Stomach (tissue), 9 donors: Measurements from ENCODE around the gene PRMT7. TPM values are rescaled to one million over a fixed set of nuclear protein-coding genes. Genes with fewer than 3 reads are reported as not detected.

Experiments
- DNase-seq, 2 donors: peaks; one replicate each; pipeline versions ENCODE4 v3.0.0 to v3.0.0-alpha.2; 2013 to 2019
- H3K27ac ChIP-seq, 5 donors: fragments of 200-600 bp in 4 of 5; sonication (generic) in 4 of 5; one replicate each; pipeline ENCODE4 v1.5.1; 2013 to 2019; ENCODE audit warnings: mild to moderate bottlenecking in 1 of 5, moderate library complexity in 1 of 5
- H3K27me3 ChIP-seq, 3 donors: fragments of 200-600 bp; sonication (generic); one replicate each; pipeline ENCODE4 v1.5.1; 2017 to 2019; ENCODE audit warnings: mixed run types in 1 of 3
- H3K36me3 ChIP-seq, 4 donors: fragments of 200-600 bp; sonication (generic); 1 replicate in 3 of 4; 2 replicates in 1 of 4; pipeline ENCODE4 v1.5.1; 2016 to 2019
- H3K4me1 ChIP-seq, 4 donors: fragments of 200-600 bp; sonication (generic); one replicate each; pipeline ENCODE4 v1.5.1; 2016 to 2019
- H3K4me3 ChIP-seq, 4 donors: fragments of 200-600 bp; sonication (generic) in 3 of 4; one replicate each; pipeline ENCODE4 v1.5.1; 2016 to 2019; ENCODE audit warnings: mild to moderate bottlenecking in 1 of 4
- H3K9me3 ChIP-seq, 4 donors: fragments of 200-600 bp; sonication (generic); one replicate each; pipeline ENCODE4 v1.5.1; 2016 to 2019
- EP300 ChIP-seq: sonication (generic); formaldehyde crosslinking; IDR thresholded peaks from one replicate; pipeline ENCODE4 v1.6.1; 2017; ENCODE audit warnings: antibody characterized with exemption
- POLR2A ChIP-seq, 4 donors: fragments of 450-650 bp; IDR thresholded peaks; one replicate each; pipeline ENCODE4 v1.6.1; 2016; ENCODE audit warnings: antibody characterized with exemption in 4 of 4, control low read depth in 2 of 4, mild to moderate bottlenecking in 1 of 4, moderate library complexity in 1 of 4
- POLR2AphosphoS5 ChIP-seq, 3 donors: sonication (generic); formaldehyde crosslinking; IDR thresholded peaks; one replicate each; pipeline ENCODE4 v1.6.1; 2016; ENCODE audit warnings: antibody characterized with exemption in 3 of 3
- WGBS, 5 donors: extraction: QIAGEN DNeasy Blood & Tissue Kit in 3 of 5; methylation state at CpG; one replicate each; pipeline versions ENCODE4 v1.1.5 to v1.1.7; 2013 to 2018; 5-methylcytosine and 5-hydroxymethylcytosine counted together
- intact Hi-C: fragments of 100-400 bp; cut with DNase I; formaldehyde crosslinking; loops from one replicate; pipeline ENCODE4 v1.15.1; 2023; ENCODE audit warnings: low total_unique reads
- polyA plus RNA-seq, 3 donors: library from polyadenylated mRNA; stranded (reverse); fragments of 200-250 nt; gene quantifications; one replicate each; pipeline ENCODE4 v1.2.3, GENCODE V29; 2013
- total RNA-seq, 5 donors: library from RNA; depleted of rRNA; stranded (reverse); fragments of >200 nt; gene quantifications; one replicate each; pipeline versions ENCODE4 v1.1.0 to v1.2.3, GENCODE V29; 2014 to 2016
- TF ChIP-seq, protein P1 (sequence below), 7 experiments: fragments of 450-650 bp in 4 of 7; fragments of 200-600 bp in 3 of 7; sonication (generic) in 3 of 7; IDR thresholded peaks; one replicate each; pipeline ENCODE4 v1.5.1; 2016 to 2019; ENCODE audit warnings: antibody characterized with exemption in 7 of 7, control low read depth in 2 of 7, mild to moderate bottlenecking in 1 of 7
- donor health status: healthy with polysubstance abuse.
- donor health status: Bipolar disorder and iron deficiency.
- donor health status: healthy.

Gene PRMT7
- total and polyA plus RNA-seq, 8 donors = 22.4 to 88.8 (median 37.2) TPM

- Histone ChIP-seq H3K36me3 (peaks cover 44 to 89% (median 78%) of the 10 kb centered on the region in 4 donors), H3K4me1 (peaks cover 0 to 22% (median 17%) of the 10 kb centered on the region in 4 donors), H3K27ac (no peak overlapping the region), H3K4me3 (no peak overlapping the region), H3K27me3 (peaks cover 0 to 6% (median 0%) of the 10 kb centered on the region in 3 donors), H3K9me3 (no peaks in the 10 kb centered on the region)
- TF ChIP-seq, protein P1, sequence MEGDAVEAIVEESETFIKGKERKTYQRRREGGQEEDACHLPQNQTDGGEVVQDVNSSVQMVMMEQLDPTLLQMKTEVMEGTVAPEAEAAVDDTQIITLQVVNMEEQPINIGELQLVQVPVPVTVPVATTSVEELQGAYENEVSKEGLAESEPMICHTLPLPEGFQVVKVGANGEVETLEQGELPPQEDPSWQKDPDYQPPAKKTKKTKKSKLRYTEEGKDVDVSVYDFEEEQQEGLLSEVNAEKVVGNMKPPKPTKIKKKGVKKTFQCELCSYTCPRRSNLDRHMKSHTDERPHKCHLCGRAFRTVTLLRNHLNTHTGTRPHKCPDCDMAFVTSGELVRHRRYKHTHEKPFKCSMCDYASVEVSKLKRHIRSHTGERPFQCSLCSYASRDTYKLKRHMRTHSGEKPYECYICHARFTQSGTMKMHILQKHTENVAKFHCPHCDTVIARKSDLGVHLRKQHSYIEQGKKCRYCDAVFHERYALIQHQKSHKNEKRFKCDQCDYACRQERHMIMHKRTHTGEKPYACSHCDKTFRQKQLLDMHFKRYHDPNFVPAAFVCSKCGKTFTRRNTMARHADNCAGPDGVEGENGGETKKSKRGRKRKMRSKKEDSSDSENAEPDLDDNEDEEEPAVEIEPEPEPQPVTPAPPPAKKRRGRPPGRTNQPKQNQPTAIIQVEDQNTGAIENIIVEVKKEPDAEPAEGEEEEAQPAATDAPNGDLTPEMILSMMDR (IDR thresholded peaks at IDR 0.05) = no peak
- no peak for TF ChIP-seq EP300
- no peak for TF ChIP-seq POLR2A (IDR thresholded peaks at IDR 0.05)
- TF ChIP-seq POLR2AphosphoS5 (IDR thresholded peaks at IDR 0.05) = no peak
- WGBS, 5 donors = 86 to 93% (median 90%) methylated on average over 11 to 13 of the region's 13 CpGs
- DNase-seq = no peak
- intact Hi-C loops = no loop called here
Observed at GRCh38 chr16:68358951-68359350, 48.1 kb downstream of the PRMT7 start.

- WGBS, 5 donors = 82 to 90% (median 85%) methylated on average over 18 to 23 of the region's 23 CpGs
- Histone ChIP-seq H3K4me3 (no peak overlapping the region), H3K27me3 (peaks cover 0 to 11% (median 0%) of the 10 kb centered on the region in 3 donors), H3K36me3 (peaks cover 39 to 87% (median 74%) of the 10 kb centered on the region in 4 donors), H3K4me1 (peaks cover 0 to 22% (median 17%) of the 10 kb centered on the region in 4 donors), H3K9me3 (no peaks in the 10 kb centered on the region), H3K27ac (no peak overlapping the region)
- no peak for DNase-seq
- TF ChIP-seq, protein P1 (IDR thresholded peaks at IDR 0.05) = no peak
- TF ChIP-seq POLR2AphosphoS5 (IDR thresholded peaks at IDR 0.05) (no peak), EP300 (no peak), POLR2A (IDR thresholded peaks at IDR 0.05) (no peak)
- intact Hi-C loops = no loop called here
Observed at GRCh38 chr16:68359398-68360191, 48.8 kb downstream of the PRMT7 start.

DNA sequence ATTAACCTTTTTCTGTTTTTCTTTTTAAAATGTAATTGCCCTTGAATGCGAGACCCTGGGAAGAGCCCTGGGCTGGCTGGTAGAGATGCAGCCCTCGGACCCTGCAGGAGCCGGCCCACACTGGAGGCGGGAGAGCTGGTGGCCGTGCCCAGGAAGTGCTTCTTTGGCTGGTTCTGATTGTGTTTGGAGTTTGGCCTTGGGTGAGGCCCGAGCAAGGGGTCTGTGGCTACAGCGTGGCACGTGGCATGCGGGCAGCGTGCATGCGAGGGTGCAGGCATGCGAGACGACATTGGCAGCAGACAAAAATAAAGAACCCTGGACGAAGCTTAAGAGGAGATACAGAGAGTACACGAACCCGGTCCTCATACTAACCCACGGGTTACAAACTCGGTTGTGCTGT, 49.7 kb downstream of the PRMT7 start:
- H3K36me3 ChIP-seq = peaks cover 33 to 81% (median 65%) of the 10 kb centered on the region in 4 donors

GRCh38 chr16:68360956-68361355, 50.1 kb downstream of the PRMT7 start:
- Histone ChIP-seq H3K9me3 (no peaks in the 10 kb centered on the region), H3K4me1 (peaks cover 0 to 19% (median 14%) of the 10 kb centered on the region in 4 donors), H3K27ac (no peak overlapping the region), H3K36me3 (peaks cover 29 to 77% (median 61%) of the 10 kb centered on the region in 4 donors), H3K4me3 (no peak overlapping the region), H3K27me3 (peaks cover 0 to 25% (median 3%) of the 10 kb centered on the region in 3 donors)
- TF ChIP-seq EP300 = no peak
- TF ChIP-seq, protein P1 (IDR thresholded peaks at IDR 0.05) = no peak
- no peak for TF ChIP-seq POLR2AphosphoS5 (IDR thresholded peaks at IDR 0.05)
- no peak for TF ChIP-seq POLR2A (IDR thresholded peaks at IDR 0.05)
- intact Hi-C loops = no loop called here
- DNase-seq = no peak
- WGBS, 5 donors = 62 to 86% (median 84%) methylated on average over 6 to 14 of the region's 14 CpGs

More for the DNA sequence above, 49.7 kb downstream of the PRMT7 start:
- Histone ChIP-seq H3K9me3 (no peaks in the 10 kb centered on the region), H3K4me1 (peaks cover 0 to 23% (median 17%) of the 10 kb centered on the region in 4 donors), H3K4me3 (no peak overlapping the region), H3K27ac (no peak overlapping the region), H3K27me3 (peaks cover 0 to 21% (median 0%) of the 10 kb centered on the region in 3 donors)
- intact Hi-C loops = no loop called here
- WGBS, 5 donors = 84 to 90% (median 87%) methylated on average over 18 of the region's 18 CpGs
- TF ChIP-seq, protein P1 (IDR thresholded peaks at IDR 0.05) = no peak
- no peak for TF ChIP-seq POLR2AphosphoS5 (IDR thresholded peaks at IDR 0.05)
- no peak for TF ChIP-seq EP300
- DNase-seq = no peak
